ENCODE data around the gene ITGA4.

- TF ChIP-seq POLR2A (IDR thresholded peaks at IDR 0.05): no peak
- TF ChIP-seq CTCF (IDR thresholded peaks at IDR 0.05): no peak
Observed at GRCh38 chr2:181520253-181520652, 63.1 kb downstream of the ITGA4 start.
